NCI-H82 treated with DMSO at 0.1 percent for 48 hours (cell line): ENCODE measurements around the gene BTRC.
A peak's percentile ranks its signal among the peaks of the same experiment; 100 is the strongest.
"Not testable (repeated sequence)": the region's sequence is repeated elsewhere in the genome, so short reads cannot be mapped to it uniquely, and the experiment has no call there.

Source experiments
- DNase-seq: peaks from one replicate; lab custom pipeline; 2025; ENCODE audit not compliant: unreplicated experiment; lab: John Stamatoyannopoulos, UW

BTRC gene

DNA sequence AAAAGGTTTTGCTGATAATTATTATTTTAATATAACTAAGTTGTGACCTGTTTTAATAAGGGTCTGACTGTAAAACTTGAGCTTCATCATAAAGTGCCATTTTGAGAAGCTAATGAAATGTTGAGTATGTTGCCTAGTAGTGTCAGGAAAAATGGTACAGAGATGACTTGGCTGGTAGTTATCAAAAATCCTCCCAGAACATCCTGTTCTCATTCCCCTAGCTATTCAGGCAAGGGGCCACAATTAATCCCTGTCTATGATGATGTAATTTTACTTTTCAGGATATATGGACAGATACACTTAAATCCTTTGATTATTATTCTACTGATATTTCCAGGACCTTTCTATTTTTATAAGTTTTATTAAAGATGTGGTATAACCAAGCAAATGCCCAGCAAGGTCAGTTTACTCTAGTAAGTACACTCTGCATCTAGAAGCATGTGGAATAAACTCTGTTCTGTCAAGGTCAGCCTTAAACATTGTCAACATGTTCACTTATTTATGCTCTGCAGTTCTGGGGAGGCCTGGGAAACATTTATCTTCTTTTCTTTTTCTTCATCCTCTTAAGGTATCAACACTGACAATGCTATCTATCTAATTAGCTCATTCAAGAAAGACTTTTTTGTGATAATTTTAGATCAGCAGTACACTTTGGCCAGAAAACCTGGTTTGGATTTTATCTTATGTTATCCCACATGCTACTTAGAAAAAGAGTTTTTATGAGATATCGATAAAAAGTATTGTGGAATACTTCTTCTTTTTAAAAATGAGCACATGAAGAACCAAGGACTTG is 32.1 kb downstream of the BTRC start:
- peak; percentile 82 for DNase-seq

DNA sequence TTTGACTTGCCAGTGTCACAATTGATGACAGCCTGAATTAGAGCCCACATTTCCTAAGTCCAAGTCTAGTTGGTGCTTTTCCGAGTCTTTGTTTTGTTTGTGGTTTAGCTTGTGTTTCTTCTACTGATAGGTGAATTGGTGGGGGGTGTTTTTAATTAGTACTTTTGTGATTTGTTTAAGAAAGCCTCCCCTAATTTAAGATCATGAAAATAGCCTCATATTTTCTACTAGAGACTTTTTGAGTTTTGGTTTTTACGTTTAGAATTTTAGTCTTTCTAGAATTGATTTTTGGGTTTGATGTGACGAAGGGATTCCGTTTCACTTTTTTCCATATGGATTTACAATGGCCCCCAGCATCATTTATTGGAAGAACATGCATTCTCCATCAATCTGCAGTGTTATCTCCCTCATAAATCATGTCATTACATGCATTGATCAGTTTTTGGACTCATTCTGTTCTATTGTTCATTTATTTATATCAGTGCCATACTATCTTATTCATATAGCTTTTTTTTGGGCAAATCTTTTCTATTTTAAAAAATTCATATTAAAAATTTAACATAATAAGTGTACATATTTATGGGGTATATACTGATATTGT is 32.8 kb downstream of the BTRC start:
- DNase-seq, result peak; percentile 72

DNA sequence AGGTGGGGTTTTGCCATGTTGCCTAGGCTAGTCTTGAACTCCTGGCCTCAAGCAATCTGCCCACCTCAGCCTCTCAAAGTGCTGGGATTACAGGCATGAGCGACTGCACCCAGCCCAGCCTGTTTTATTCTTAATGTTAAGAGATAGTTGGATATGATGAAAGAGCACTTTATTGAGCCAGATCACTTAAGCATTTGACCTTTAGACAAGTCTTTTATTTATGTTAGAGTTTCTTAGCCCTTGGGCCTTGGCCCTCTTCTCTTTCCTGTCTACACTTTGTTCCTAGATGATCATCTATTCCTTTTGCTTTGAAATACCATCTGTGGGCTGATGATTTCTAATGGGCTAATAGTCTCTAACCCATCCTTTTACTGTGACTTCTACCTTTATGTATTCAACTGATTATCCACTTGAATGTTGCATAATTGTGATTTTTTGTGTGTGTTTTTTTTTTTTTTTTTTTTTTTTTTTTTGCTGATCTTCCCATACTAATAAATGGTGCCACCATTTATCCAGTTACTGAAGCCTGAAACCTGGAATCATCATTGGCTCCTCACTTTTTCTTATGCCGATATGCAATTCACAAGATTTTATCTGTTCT is 34.8 kb downstream of the BTRC start:
- no peak for DNase-seq

DNA sequence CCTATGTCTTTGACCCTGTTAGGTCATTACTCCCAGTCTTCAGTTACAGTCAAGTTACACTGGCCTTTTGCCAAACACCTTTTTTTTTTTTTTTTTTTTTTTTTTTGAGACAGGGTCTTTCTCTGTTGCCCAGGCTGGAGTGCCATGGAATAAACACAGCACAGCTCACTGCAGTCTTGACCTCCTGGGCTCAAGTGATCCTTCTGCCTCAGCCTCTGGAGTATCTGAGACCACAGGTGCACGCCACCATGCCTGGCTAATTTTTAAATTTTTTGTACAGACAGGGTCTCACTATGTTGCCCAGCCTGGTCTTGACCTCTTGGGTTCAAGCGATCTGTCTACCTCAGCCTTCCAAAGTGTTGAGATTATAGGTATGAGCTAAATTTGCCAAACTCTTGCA is 35.6 kb downstream of the BTRC start:
- DNase-seq, result not testable (repeated sequence)

DNA sequence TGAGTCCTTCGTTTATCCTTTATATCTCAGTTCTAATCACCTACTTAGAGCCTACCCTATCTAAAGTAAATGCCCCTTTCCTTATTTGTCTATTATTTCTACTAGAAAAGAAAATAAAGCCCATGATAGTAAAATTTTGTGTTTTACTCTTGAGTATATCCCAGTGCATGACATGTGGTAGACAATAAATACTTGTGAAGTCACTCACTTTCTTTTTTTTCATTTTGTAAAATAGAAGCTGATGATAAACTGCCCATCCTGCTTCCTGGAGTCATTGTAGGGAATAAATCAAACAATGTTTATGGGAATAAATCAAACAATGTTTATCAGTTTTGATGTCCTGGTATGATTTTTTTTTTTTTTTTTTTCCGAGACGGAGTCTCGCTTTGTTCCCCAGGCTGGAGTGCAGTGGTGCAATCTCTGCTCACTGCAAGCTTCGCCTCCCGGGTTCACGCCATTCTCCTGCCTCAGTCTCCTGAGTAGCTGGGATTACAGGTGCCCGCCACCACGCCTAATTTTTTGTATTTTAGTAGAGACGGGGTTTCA is 36.1 kb downstream of the BTRC start:
- DNase-seq, result no peak

DNA sequence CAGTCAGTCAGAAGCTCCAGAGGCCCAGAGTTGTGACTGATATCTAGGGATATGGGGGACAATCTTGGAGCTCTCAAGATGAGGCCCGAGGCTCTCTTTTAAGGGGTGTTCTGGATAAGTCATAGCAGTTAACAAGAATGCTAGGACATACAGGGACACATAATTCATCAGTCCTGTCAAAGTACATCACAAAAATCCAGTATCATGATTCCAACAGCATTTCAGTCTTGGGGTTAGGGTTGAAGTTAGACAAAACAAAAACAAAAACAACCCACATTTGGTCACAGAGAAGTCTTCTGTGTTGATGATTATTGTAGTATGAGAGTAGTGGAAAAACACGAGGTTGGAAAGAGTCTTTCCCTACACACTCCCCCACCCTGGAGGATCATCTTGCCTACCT is 39.4 kb downstream of the BTRC start:
- DNase-seq, result no peak

DNA sequence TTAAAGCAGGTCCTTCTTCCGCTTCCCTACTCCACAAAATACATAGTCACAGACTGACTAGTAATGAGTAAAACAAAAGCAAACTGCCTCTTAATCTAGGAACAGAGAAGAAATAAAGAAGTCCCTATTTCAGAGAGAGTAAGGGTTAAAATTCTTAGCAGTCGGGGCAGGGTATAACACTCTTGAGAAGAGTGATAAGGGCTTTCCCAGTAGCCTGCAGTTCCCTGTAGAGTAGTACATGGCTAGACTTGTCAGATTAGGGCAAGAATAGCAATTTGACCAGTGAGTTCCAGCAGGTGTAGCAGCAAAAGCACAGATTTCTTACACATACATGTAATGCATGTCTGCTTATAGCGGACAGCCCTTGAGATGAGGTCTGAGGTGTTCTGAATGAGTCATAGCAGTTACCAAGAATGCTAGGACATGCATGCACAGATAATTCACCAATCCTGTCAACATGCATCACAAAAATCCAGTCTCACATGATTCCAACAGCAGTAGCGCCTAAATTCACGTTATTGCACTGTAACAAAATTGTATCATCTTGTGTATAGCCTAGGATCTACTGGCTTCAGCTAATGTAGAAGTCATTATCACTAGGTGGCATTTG is 40.7 kb downstream of the BTRC start:
- DNase-seq, result no peak

DNA sequence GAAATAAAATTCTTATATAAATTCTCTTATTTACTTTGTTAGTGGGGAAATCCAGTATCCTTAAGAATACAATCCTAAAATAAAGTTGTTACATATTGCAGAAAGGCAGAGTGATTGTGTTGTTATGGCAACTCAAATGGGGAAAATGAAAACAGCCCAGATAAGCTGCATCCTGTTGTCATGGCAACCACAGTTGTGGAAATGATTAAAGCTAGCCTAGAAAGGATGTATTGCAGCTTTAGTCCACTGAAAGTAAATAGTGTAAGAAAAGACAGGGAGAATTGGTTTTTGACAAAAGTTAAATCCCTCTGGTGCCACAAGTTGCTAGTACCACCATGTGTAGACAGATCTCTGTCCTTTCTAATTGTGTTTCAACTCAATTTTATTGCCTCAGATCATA is 43.2 kb downstream of the BTRC start:
- DNase-seq, result no peak

DNA sequence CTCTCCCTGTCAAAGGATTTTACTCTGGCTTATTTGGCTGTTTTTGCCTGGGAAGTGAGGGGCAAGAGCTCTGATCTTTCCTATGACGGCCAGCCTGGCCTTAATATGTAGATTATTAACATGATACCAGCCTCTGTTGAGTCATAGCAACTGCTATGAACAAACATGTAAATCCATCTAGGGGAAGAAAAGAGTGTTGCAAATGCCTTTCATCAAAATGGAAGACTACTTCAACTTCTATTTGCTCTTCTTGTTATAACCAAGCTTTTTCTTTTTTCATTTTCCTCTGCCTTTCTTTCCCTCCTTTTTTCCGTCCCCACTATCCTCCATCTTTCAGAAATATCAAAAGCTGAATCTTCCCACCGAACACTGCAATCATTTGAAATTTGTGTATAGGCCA is 46.6 kb downstream of the BTRC start:
- no peak for DNase-seq

DNA sequence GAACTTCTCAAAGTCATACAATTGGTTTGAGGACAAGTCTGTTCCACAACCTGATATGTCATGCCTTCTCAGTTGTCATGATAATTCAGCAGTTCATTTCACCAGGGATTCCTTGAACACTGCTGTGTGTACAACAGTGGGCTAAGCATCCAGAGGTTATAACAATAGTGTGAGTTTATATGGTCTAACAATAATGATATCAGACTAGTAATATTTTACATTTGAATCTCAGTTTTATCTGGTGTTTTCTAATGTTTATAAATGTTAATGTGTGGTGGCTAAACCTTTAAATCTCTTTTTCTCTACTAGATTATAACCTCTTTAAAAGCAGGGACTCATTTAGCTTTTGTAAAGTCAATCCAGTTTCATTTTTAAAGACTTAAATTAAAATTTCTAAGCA is 48.7 kb downstream of the BTRC start:
- DNase-seq, result no peak

DNA sequence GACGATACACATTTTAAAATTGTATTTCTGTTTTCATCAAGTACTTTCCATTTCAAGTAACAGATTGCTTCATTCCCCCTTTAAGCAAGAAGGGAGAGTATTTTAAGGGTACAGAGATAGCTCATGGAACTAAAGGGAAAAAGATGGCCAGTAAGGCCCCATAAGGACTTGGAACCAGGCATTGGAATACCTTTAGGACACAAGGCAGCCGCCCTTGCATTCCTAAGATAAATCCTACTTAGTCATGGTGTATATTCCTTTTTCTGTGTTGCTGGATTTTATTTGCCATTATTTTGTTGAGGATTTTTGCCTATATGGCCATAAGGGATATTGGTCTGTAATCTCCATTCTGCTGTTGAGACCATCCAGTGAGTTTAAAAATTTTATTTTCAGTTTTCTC is 49.2 kb downstream of the BTRC start:
- DNase-seq, result no peak

DNA sequence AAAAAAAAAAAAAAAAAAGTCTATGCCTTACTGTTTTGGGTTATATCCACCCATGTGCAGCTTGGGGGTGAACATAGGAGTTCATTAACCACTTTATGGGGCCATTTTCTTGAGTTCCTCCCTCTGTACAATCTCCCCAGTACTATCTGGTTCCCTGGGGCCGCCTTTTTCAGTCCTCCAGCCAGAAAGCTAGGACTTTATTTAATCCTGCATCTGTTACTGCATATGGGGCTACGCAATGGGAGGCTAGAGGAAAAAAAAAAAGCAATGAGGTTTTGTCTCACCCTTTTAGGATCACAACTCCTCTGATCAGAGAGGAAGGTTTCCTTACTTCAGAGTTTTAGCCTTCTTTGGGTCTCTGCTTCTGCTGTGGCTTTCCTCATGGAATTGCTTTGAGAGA is 51.0 kb downstream of the BTRC start:
- peak; percentile 10 for DNase-seq

DNA sequence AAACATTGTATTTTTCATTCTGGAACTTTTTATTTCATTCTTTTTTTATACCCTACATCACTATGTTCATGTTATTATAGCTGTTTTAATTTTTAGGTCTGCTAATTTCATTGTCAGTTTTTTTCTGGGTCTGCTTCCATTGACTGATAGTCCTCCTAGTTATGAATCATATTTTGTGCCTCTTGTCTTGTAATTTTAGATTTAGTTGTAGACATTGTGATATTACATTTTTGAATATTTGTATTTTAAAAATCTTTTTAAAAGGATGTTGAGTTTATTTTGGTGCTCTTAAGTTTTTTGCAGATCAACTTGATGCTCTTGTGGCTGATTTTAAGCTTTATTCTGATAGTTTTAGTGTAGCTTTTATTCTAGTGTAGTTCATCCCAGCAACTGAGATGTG is 57.6 kb downstream of the BTRC start:
- DNase-seq, result no peak

DNA sequence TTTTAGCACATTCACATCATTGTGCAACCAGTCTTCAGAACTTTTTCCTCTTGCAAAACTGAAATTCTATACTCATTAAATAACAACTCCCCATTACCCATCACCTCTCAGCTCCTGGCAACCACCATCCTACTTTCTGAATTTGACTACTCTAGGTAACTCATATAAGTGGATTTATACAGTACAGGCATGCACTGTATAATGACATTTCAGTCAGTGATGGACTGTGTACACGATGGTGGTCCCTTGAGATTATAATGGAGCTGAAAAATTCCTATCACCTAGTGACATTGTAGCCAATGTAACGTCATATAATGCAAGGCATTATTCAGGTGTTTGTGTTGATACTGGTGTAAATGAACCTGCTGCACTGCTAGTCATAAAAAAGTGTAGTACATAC is 60.1 kb downstream of the BTRC start:
- no peak for DNase-seq

DNA sequence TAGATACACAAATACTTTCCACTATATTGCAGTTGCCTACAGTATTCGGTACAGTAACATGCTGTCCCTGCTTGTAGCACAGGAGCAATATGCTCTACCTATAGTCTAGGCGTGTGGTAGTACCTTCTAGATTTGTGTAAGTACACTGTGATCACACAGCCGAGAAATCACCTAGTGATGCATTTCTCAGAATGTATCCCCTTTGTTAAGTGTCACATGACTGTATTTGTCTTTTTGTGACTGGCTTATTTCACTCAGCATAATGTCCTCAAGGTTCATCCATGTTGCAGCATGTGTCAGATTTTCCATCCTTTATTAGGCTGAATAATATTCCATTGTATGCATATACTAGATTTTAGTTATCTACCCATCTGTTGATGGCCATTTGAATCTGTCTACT is 61.9 kb downstream of the BTRC start:
- no peak for DNase-seq

DNA sequence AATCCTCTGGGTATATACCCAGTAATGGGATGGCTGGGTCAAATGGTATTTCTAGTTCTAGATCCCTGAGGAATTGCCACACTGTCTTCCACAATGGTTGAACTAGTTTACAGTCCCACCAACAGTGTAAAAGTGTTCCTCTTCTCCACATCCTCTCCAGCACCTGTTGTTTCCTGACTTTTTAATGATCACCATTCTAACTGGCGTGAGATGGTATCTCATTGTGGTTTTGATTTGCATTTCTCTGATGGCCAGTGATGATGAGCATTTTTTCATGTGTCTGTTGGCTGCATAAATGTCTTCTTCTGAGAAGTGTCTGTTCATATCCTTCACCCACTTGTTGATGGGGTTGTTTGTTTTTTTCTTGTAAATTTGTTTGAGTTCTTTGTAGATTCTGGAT is 68.0 kb downstream of the BTRC start:
- not testable (repeated sequence) for DNase-seq

DNA sequence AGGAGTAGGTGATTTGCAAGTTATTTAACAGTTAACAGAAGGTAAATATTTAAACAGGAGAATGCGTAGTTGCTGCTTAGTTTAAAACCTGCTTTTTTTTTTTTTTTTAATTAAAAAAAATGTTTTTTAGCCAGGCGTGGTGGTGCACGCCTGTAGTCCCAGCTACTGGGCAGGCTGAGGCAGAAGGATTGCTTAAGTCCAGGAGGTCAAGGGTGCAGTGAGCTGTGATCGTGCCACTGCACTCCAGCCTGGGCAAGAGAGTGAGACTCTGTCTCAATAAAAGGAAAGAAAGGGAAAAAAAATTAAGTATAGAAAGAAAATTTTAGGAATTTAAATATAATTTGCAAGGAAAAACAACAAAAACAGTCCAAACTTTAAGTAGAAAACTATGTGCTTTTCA is 71.6 kb downstream of the BTRC start:
- no peak for DNase-seq

DNA sequence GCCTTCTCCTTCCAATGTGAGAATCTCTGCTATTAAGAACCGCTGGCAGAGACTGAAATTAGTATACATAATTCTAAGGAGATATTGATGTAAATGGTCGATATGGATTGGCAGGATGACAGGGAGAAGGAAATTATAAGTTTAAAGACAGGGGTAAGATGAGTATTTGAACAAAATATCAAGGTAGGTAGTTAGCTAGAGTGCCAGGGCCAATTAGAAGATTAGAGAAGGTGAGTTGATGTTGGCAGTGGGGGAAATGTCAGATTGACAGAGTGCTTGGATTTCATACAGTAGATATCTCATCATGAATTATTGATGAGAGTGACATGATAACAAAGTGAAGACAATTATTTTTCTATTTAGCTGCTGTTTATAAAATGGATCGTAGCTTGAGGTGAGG is 74.1 kb downstream of the BTRC start:
- DNase-seq, result no peak

DNA sequence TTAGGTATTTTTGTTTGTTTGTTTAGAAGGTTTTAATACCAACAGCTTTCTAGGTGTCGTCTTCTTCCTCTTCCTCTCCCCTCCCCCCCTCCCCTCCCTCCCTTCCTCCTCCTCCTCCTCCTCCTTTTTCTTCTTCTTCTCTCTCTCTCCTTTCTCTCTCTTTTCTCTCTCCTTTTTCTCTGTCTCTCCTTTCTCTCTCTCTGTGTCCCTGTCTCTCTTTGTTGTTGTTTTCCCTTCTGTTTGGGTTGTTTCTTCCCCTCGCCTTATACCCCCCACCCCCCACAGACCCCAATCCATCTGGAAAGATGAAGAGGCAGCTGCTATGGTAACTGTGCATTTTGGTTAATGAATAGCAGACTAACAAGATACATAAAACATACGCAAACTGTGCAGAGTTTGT is 75.5 kb downstream of the BTRC start:
- no peak for DNase-seq

DNA sequence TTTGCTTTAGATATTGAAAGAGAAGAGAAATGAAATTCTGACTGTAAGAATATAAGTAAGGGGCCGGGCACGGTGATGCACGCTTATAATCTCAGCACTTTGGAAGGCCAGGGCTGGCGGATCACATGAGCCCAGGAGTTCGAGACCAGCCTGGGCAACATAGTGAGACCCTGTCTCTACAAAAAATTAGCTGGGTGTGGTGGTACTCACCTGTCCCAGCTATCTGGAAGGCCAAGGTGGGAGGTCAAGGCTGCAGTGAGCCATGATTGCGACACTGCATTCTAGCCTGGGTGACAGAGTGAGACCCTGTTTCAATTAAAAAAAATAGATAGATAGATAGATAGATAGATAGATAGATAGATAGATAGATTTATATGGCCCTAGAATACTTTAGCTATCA is 82.3 kb downstream of the BTRC start:
- DNase-seq, result no peak

DNA sequence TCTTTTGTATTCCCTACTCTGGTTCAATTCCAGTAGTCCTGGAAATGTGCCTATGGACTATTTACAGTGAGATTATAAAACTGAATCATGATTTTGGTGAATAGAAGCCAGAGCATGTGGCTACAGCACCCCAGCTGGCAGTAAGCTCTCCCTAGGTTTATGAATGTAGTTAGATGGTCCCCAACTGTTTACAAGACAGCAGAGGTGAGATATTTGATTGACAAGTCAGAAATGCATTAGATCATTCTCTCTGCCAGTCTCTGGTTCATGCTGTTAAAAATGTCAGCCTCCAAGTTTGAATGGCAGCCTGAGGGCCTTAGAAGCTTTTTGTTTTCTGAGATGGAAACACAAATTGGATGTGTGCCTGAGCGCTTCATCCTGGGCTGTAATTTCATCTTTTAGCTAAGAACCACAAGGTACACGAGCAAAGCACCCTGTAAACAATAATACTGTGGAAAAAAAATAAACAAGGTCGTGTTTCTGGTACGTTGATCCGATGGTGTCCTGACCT is 85.0 kb downstream of the BTRC start:
- DNase-seq, result no peak
